Stimulated activated CD4-positive, alpha-beta T cell treated with anti-CD3 and anti-CD28 coated beads, TNF-alpha, amount 100 ng/mL, for 4 hours (primary cell): ENCODE measurements around the gene DPF3.

Experiments used
- DNase-seq, 3 experiments: peaks; one replicate each; pipeline ENCODE4 v3.0.0-alpha.2; 2020; ENCODE audit warnings: low read depth in 3 of 3

The DPF3 gene

GRCh38 chr14:72904840-72905561 lies 11.1 kb upstream of the DPF3 start:
- DNase-seq: peak in 2 of 3 experiments; percentile 27 to 52

GRCh38 chr14:72904218-72904617 lies 10.3 kb upstream of the DPF3 start:
- no peak for DNase-seq

- no peak for DNase-seq
Observed at GRCh38 chr14:72903716-72904115, 9.8 kb upstream of the DPF3 start.

GRCh38 chr14:72902801-72903530 lies 9.1 kb upstream of the DPF3 start:
- DNase-seq: no peak

GRCh38 chr14:72901361-72901760 lies 7.5 kb upstream of the DPF3 start:
- no peak for DNase-seq

GRCh38 chr14:72898448-72898847 lies 4.5 kb upstream of the DPF3 start:
- DNase-seq: no peak

- DNase-seq: no peak
Observed at GRCh38 chr14:72894623-72895378, 900 bp upstream of the DPF3 start.

- no peak for DNase-seq
Observed at GRCh38 chr14:72894323-72894622, 372 bp upstream of the DPF3 start.

- peak in 1 of 3 experiments; percentile 7 for DNase-seq
Observed at GRCh38 chr14:72892879-72893635, 844 bp downstream of the DPF3 start.

- DNase-seq: peak in 1 of 3 experiments; percentile 4
Observed at GRCh38 chr14:72892103-72892878, 1.6 kb downstream of the DPF3 start.

GRCh38 chr14:72891666-72892102 lies 2.2 kb downstream of the DPF3 start:
- DNase-seq: peak in 1 of 3 experiments; percentile 1

GRCh38 chr14:72889366-72889765 lies 4.5 kb downstream of the DPF3 start:
- no peak for DNase-seq

GRCh38 chr14:72888636-72889201 lies 5.2 kb downstream of the DPF3 start:
- no peak for DNase-seq

- DNase-seq: no peak
Observed at GRCh38 chr14:72888192-72888591, 5.7 kb downstream of the DPF3 start.

- DNase-seq: no peak
Observed at GRCh38 chr14:72887514-72887913, 6.4 kb downstream of the DPF3 start.

GRCh38 chr14:72884386-72884785 lies 9.5 kb downstream of the DPF3 start:
- no peak for DNase-seq

GRCh38 chr14:72883961-72884360 lies 9.9 kb downstream of the DPF3 start:
- no peak for DNase-seq

GRCh38 chr14:72883109-72883508 lies 10.8 kb downstream of the DPF3 start:
- no peak for DNase-seq

GRCh38 chr14:72882463-72882862 lies 11.4 kb downstream of the DPF3 start:
- no peak for DNase-seq

- DNase-seq: no peak
Observed at GRCh38 chr14:72882047-72882446, 11.9 kb downstream of the DPF3 start.

GRCh38 chr14:72881543-72881942 lies 12.4 kb downstream of the DPF3 start:
- DNase-seq: no peak
